BE2C (cell line): ENCODE measurements around the gene VWA7.
"Not testable (repeated sequence)": the region's sequence is repeated elsewhere in the genome, so short reads cannot be mapped to it uniquely, and the experiment has no call there.

Source experiments
- DNase-seq: peaks from one replicate; pipeline ENCODE4 v3.0.0-alpha.2; 2020
- H3K27me3 ChIP-seq: fragments of 250-450 bp; sonication (Bioruptor Pico); 2 replicates; pipeline ENCODE4 v1.5.1; 2020; ENCODE audit warnings: mild to moderate bottlenecking
- H3K36me3 ChIP-seq: fragments of 250-450 bp; sonication (Bioruptor Pico); 2 replicates; pipeline ENCODE4 v1.5.1; 2020; ENCODE audit warnings: mild to moderate bottlenecking
- H3K4me1 ChIP-seq: fragments of 250-450 bp; sonication (Bioruptor Pico); 2 replicates; pipeline ENCODE4 v1.5.1; 2020
- H3K4me3 ChIP-seq: 2 replicates; pipeline ENCODE4 v1.5.1; 2011; ENCODE audit warnings: low read depth, low read length
- H3K9me3 ChIP-seq: fragments of 250-450 bp; sonication (Bioruptor Pico); 2 replicates; pipeline ENCODE4 v1.5.1; 2020
- TF ChIP-seq, protein P1 (sequence below): IDR thresholded peaks from 2 replicates; pipeline ENCODE4 v1.5.1; 2012; ENCODE audit warnings: mild to moderate bottlenecking, low read depth, low read length

VWA7 gene

DNA sequence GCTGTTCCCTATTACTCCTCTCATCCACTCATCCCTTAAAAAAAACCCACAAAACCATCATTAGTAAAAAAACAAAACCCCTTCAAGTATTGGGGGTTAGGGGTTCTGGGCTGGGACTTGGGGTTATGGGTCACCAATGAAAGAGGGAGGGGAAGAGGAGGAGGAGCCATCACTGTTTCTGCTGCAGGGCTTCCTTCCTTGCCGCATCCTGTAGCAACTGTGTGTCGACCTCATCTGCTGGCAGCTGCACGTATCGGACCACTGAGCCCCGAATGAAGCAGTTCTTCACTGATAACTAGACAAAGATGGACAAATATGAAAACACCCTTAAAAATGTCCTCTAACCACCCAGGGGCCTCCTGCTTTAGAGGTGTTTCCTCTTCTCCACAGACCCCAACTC is 20.5 kb upstream of the VWA7 start:
- H3K36me3 ChIP-seq = peaks cover 16% of the 10 kb centered on the region
- DNase-seq = no peak

DNA sequence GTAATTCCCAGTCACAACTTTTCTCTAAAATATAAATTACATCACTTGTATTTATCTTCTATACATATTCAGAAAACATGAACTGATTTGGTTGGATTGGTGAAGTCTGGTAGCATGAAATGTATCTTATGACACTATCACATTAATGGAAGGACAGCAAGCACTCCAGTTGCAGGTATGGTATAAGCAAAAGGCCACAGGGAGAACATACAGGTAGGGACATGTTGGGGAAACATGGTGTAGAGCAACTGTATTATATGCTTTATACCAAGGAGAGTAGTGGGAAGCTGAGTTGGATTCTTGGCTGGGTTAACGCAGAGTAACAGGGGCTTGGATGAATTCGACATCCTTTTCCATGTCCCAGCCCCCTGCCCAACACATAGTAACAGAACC is 19.9 kb upstream of the VWA7 start:
- TF ChIP-seq, protein P1, sequence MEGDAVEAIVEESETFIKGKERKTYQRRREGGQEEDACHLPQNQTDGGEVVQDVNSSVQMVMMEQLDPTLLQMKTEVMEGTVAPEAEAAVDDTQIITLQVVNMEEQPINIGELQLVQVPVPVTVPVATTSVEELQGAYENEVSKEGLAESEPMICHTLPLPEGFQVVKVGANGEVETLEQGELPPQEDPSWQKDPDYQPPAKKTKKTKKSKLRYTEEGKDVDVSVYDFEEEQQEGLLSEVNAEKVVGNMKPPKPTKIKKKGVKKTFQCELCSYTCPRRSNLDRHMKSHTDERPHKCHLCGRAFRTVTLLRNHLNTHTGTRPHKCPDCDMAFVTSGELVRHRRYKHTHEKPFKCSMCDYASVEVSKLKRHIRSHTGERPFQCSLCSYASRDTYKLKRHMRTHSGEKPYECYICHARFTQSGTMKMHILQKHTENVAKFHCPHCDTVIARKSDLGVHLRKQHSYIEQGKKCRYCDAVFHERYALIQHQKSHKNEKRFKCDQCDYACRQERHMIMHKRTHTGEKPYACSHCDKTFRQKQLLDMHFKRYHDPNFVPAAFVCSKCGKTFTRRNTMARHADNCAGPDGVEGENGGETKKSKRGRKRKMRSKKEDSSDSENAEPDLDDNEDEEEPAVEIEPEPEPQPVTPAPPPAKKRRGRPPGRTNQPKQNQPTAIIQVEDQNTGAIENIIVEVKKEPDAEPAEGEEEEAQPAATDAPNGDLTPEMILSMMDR = no peak
- Histone ChIP-seq H3K4me3 (no peak overlapping the region), H3K9me3 (no peaks in the 10 kb centered on the region), H3K4me1 (no peaks in the 10 kb centered on the region), H3K27me3 (no peaks in the 10 kb centered on the region), H3K36me3 (peaks cover 19% of the 10 kb centered on the region)
- DNase-seq = no peak

More for the DNA sequence above, 20.5 kb upstream of the VWA7 start:
- Histone ChIP-seq H3K4me3 (no peak overlapping the region), H3K4me1 (no peaks in the 10 kb centered on the region), H3K27me3 (no peaks in the 10 kb centered on the region), H3K9me3 (no peaks in the 10 kb centered on the region)
- TF ChIP-seq, protein P1 = no peak

DNA sequence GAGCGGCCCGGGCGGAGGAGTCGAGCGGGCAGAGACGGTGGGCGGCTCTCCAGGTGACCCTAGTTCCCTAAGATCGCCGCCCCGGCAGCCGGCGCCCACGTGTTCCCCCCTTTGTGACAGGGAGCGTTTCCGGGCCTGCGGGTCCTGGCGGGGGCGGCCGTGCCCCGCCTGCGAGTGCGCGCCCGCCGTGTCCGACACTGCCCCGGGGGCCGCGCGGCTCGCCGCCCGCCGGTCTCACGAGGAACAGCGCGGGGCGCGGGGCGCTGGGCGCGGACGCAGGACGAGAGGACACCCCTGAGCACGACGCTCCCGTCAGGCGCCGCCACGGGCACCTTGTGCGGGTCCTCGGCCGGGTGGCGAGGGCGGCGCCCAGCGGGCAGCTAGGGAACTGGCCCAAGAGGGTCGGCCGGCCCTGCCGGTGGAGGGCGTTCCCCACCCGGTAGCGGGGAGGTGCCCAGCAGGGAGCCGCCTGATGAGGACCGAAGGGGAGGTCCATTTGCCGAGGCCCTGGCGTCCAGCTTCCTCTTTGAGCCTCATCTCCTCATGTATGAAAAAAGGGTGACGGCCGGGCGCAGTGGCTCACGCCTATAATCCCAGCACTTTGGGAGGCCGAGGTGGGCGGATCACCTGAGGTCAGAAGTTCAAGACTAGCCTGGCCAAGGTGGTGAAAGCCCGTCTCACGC is 18.6 kb upstream of the VWA7 start, which contains the start of gene VARS1:
TSS of gene VARS1 (minus strand) at position 137 of the 683 bp plus-strand sequence. CDS start 535 bp downstream, outside the sequence.
- Histone ChIP-seq H3K27me3 (no peaks in the 10 kb centered on the region), H3K4me1 (no peaks in the 10 kb centered on the region), H3K9me3 (no peaks in the 10 kb centered on the region), H3K36me3 (peaks cover 31% of the 10 kb centered on the region), H3K4me3 (peak within 1 kb of the TSS; percentile 100)
- peak; percentile 93 for DNase-seq
- TF ChIP-seq, protein P1 = peak; percentile 72

DNA sequence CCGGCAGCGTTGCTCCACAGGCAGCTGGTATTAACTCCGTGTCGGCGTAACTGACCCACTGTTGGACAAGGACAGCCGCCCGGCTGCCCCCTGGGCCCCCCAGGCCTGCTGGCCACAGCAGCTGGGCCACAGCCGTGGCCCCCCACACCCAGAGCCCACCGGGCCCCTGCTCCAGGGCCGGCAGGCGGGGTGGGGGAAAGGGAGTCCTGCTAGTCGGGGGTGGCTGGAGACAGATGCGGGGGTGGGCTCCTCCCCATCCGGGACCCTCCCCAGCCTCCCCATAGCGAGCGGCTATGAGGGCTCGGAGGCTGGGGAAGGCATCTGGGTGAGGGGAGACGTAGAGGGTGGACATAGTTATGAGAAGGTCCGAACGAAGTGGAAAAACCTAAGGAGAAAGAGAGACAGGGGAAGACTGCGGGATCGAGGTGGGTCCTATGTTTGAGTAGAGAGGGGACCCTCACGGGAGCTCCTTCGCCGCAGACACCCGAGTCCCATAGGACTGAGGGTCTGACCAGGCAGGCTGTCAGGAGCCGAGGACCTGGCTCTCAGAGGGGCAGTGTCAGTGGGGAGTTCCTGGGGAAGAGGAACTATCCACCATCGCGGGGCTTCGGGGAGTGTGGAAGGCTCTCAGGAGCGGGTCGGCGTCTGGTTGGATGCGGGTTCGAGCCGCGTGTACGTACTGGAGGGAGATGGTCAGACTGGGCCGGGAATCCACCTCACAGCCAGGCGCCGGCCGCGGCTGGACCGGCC is 17.9 kb upstream of the VWA7 start:
- peaks cover 38% of the 10 kb centered on the region for H3K36me3 ChIP-seq
- no peaks in the 10 kb centered on the region for H3K4me1 ChIP-seq
- no peaks in the 10 kb centered on the region for H3K27me3 ChIP-seq
- TF ChIP-seq, protein P1 = no peak
- peak overlapping the region; percentile 100 for H3K4me3 ChIP-seq
- no peaks in the 10 kb centered on the region for H3K9me3 ChIP-seq
- no peak for DNase-seq

DNA sequence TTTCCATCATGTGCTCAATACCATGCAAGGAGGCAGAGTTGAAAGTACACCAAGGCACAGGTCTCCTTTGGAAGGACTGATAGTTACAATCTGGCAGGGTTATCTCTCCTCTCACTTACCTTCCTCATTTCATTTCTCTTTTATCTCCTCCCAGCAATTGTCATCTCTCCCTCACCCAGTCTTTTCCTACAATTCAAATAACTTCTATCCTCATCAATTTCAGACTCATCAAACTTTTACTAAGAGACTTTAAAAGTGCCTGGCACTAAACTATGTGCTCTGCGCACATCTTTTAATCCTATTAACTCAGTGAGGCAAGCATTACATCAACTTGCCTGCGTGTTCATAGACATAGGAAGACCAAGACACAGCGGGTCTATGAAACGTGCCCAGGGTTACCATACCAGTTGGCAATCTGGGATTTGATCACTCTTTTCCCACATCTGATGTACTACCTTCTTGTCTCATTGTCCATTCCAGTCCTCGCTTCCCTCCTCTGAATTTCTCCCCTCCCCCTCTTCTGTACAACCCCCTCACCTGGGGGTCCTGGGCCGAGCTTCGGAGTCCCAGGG is 17.3 kb upstream of the VWA7 start:
- Histone ChIP-seq H3K9me3 (no peaks in the 10 kb centered on the region), H3K4me3 (peak overlapping the region; percentile 100), H3K36me3 (peaks cover 42% of the 10 kb centered on the region), H3K4me1 (no peaks in the 10 kb centered on the region), H3K27me3 (no peaks in the 10 kb centered on the region)
- no peak for DNase-seq
- TF ChIP-seq, protein P1 = no peak

DNA sequence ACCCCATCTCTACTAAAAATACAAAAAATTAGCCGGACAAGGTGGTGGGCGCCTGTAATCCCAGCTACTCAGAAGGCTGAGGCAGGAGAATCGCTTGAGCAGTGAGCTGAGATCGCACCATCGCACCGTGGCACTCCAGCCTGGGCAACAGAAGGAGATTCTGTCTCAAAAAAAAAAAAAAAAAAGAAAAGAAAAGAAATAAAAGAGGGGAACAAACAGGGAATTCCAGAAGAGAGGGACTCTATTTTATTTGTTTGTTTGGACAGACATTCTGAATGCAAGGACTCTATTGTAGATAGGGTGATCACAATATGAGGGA is 16.8 kb upstream of the VWA7 start:
- Histone ChIP-seq H3K4me3 (peak overlapping the region; percentile 100), H3K36me3 (peaks cover 47% of the 10 kb centered on the region)
- not testable (repeated sequence) for DNase-seq, H3K27me3 ChIP-seq, H3K9me3 ChIP-seq, H3K4me1 ChIP-seq
